Right ventricle myocardium inferior (tissue), 1 donor: Measurements from ENCODE around the gene PLD1. TPM values are rescaled to one million over a fixed set of nuclear protein-coding genes. Genes with fewer than 3 reads are reported as not detected.
A peak's percentile ranks its signal among the peaks of the same experiment; 100 is the strongest.

Experiments used
- ATAC-seq: fragments of 200-7000 bp; cut with Tn5 transposase; one replicate; pipeline ENCODE4 v1.9.1; 2020; ENCODE audit warnings: mild to moderate bottlenecking, moderate library complexity
- DNase-seq: peaks from one replicate; pipeline ENCODE4 v3.0.0; 2021; ENCODE audit errors: missing footprints
- intact Hi-C: fragments of 100-400 bp; cut with DNase I; formaldehyde crosslinking; loops from one replicate; pipeline ENCODE4 v1.11.0; 2022
- total RNA-seq: library from RNA; stranded (reverse); fragmentation: NEBNext Ultra II Directional; extraction: Animal tissue kit (Norgen Biotek cat#: 25700); gene quantifications from one replicate; pipeline ENCODE4 v1.2.1, GENCODE V29; 2021
- donor health status: DM: no; HTN: yes; CAD: no; lungs with severe emphysema.

Gene PLD1
- total RNA-seq, 1 donor from 2014 or later: 78.0 TPM

- intact Hi-C loops: no loop called here
- DNase-seq (no peak), ATAC-seq (peak; percentile 29)
These were observed 5.5 kb downstream of the PLD1 start for GRCh38 chr3:171804618-171805389.

GRCh38 chr3:171803044-171803443, 7.2 kb downstream of the PLD1 start:
- DNase-seq: no peak
- intact Hi-C loops: no loop called here

GRCh38 chr3:171802590-171802956, 7.7 kb downstream of the PLD1 start:
- intact Hi-C loops: no loop called here
- no peak for DNase-seq
- ATAC-seq: no peak

More at GRCh38 chr3:171803044-171803443, 7.2 kb downstream of the PLD1 start:
- no peak for ATAC-seq

- ATAC-seq (peak; percentile 15), DNase-seq (no peak)
- intact Hi-C loops: no loop called here
These were observed 8.3 kb downstream of the PLD1 start for GRCh38 chr3:171801738-171802589.

GRCh38 chr3:171799501-171799900, 10.8 kb downstream of the PLD1 start:
- intact Hi-C loops: no loop called here
- ATAC-seq (no peak), DNase-seq (no peak)

GRCh38 chr3:171797873-171798272, 12.4 kb downstream of the PLD1 start:
- ATAC-seq (no peak), DNase-seq (no peak)
- intact Hi-C loops: no loop called here

- intact Hi-C loops: no loop called here
- no peak for DNase-seq
- no peak for ATAC-seq
These were observed 13.0 kb downstream of the PLD1 start for GRCh38 chr3:171797265-171797679.

GRCh38 chr3:171796625-171797264, 13.5 kb downstream of the PLD1 start:
- no peak for DNase-seq
- intact Hi-C loops: no loop called here
- no peak for ATAC-seq

- no peak for DNase-seq
- no peak for ATAC-seq
- intact Hi-C loops: no loop called here
These were observed 17.8 kb downstream of the PLD1 start for GRCh38 chr3:171792531-171792930.

GRCh38 chr3:171791692-171792076, 18.6 kb downstream of the PLD1 start:
- ATAC-seq (no peak), DNase-seq (no peak)
- intact Hi-C loops: no loop called here

GRCh38 chr3:171790898-171791691, 19.2 kb downstream of the PLD1 start:
- intact Hi-C loops: no loop called here
- no peak for DNase-seq
- no peak for ATAC-seq

- DNase-seq (no peak), ATAC-seq (no peak)
- intact Hi-C loops: no loop called here
These were observed 19.7 kb downstream of the PLD1 start for GRCh38 chr3:171790574-171790897.

GRCh38 chr3:171789759-171790505, 20.4 kb downstream of the PLD1 start:
- ATAC-seq: no peak
- no peak for DNase-seq
- intact Hi-C loops: no loop called here

- intact Hi-C loops: no loop called here
- ATAC-seq: peak; percentile 69
- no peak for DNase-seq
These were observed 21.5 kb downstream of the PLD1 start for GRCh38 chr3:171788546-171789351.

- ATAC-seq (no peak), DNase-seq (no peak)
- intact Hi-C loops: loop anchor here (1.0 kb wide), 1 partner anchor 8 kb away; no protein-coding TSS in a partner anchor
These were observed 23.3 kb downstream of the PLD1 start for GRCh38 chr3:171786997-171787396.

- DNase-seq (no peak), ATAC-seq (no peak)
- intact Hi-C loops: no loop called here
These were observed 25.3 kb downstream of the PLD1 start for GRCh38 chr3:171784937-171785336.

GRCh38 chr3:171784387-171784786, 25.9 kb downstream of the PLD1 start:
- DNase-seq (no peak), ATAC-seq (no peak)

GRCh38 chr3:171783626-171784025, 26.7 kb downstream of the PLD1 start:
- intact Hi-C loops: no loop called here
- DNase-seq: no peak
- no peak for ATAC-seq

More at GRCh38 chr3:171784387-171784786, 25.9 kb downstream of the PLD1 start:
- intact Hi-C loops: no loop called here
